GM12873 (cell line): ENCODE results near the gene TFE3.

Source experiments
- TF ChIP-seq, protein P1 (sequence below): IDR thresholded peaks from 2 replicates; pipeline ENCODE4 v1.5.1; 2012; ENCODE audit warnings: low read depth, mild to moderate bottlenecking, moderate library complexity, low read length, control low read depth; ENCODE audit not compliant: insufficient read depth; ENCODE audit errors: missing control alignments

The TFE3 gene

DNA sequence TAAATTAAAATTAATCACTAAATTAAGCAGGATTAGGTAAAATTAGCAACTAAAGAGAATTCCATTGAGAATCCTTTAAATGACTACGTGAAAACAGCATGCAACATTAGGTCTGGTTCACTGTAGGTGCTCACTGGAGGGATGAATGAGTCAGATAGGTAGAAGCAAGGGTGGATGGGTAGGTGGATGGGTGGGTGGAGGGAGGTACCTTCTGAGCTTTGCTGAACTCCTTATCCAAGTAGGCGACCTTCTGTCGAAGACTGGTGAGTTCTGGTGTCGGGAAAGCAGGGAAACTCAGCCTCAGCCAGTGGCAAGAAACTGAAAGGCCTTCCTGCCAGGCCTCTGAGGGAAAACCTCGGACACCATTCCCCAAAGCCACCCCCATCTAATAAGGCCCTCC, 44.1 kb downstream of the TFE3 start:
- TF ChIP-seq, protein P1, sequence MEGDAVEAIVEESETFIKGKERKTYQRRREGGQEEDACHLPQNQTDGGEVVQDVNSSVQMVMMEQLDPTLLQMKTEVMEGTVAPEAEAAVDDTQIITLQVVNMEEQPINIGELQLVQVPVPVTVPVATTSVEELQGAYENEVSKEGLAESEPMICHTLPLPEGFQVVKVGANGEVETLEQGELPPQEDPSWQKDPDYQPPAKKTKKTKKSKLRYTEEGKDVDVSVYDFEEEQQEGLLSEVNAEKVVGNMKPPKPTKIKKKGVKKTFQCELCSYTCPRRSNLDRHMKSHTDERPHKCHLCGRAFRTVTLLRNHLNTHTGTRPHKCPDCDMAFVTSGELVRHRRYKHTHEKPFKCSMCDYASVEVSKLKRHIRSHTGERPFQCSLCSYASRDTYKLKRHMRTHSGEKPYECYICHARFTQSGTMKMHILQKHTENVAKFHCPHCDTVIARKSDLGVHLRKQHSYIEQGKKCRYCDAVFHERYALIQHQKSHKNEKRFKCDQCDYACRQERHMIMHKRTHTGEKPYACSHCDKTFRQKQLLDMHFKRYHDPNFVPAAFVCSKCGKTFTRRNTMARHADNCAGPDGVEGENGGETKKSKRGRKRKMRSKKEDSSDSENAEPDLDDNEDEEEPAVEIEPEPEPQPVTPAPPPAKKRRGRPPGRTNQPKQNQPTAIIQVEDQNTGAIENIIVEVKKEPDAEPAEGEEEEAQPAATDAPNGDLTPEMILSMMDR, result no peak

DNA sequence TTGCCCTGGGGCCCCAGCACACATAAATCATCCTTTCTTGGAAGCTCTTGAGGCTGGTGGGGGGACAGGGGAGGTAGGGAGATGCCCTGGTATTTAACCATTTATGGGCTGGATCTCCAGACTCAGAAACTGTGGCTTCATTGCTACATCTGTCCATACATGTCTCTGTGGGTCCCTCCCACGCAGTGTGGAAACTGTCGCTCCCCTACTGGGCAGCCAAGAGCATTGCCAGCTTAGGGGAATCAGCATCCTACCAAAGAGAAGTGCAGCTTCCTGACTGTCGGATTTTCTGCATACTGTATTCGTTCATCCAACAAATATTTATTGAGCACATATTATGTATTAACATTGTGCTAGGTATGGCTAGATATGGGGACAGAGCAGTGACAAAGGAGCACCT, 44.8 kb downstream of the TFE3 start:
- TF ChIP-seq, protein P1, result peak; percentile 29

DNA sequence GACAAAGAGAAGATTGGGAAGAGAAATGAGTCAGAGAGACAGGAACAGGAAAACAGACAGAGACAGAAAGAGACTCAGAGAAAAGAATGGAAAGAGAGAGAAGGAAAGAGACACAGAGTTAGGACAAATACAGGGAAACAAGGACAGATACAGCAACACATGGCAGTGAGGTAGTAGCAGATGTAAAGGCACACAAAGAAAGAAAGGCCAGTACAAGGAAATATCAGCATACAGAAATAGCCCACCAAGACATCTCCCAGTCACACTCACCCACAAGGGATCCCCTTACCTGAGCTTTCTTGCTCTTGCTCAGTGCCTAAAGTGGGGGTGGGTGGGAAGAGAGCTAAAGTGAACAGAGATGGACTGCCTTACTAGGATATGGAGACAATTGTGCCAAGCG, 45.3 kb downstream of the TFE3 start:
- TF ChIP-seq, protein P1, result no peak

DNA sequence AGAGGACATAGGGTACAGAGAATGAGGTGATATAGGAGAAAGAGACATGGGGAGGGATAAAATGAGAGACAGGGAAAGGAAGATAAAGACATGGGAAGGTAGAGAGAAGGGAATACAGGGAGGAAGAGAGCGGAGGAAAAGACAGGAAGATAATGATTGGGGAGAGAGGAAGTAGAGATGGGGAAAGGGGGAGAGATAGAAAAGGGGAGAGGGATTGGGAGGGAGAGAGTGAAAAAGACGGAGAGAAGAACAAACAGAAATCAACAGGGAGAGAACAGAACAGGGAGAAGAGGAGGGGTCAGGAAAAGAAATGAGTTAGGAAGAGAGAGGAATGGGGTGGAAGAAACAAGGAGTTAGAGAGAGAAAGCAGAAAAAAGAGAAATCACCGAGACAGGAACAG, 45.7 kb downstream of the TFE3 start:
- TF ChIP-seq, protein P1, result no peak

DNA sequence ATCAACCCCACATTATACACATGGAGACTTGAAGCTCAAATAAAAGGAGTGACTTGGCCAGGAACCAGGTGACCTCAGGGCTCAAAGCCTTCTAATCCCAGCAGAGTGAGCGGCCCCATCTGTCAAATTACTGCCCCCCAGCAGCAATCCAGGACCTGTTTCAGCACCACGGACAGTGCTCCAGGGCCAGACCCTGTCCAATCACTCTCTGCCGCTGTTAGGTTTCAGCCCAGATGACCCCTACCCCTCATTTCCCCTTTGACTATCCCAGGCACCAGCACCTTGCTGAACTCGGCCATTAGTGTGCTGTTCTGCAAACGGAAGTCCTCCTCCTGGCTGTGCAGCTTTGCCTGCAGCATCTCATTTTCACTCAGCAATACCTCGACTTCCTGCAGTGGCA, 46.2 kb downstream of the TFE3 start:
- TF ChIP-seq, protein P1, result no peak

DNA sequence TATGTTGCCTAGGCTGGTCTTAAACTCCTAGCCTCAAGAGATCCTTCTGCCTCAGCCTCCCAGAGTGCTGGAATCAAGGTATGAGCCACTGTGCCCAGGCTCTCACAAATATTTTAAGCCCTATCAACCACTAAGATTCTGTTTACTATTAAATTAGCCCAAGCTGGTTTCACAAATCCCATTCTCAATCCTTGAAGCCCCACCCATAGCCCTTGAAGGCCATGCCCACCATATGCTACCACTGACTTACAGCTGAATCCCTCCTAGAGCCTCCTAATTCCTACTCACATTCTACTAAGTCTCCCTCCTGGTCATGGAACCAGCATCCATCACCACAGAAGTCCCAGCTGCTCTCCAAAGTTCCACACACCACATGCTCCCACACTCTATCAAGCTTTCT, 50.8 kb downstream of the TFE3 start:
- TF ChIP-seq, protein P1, result no peak

DNA sequence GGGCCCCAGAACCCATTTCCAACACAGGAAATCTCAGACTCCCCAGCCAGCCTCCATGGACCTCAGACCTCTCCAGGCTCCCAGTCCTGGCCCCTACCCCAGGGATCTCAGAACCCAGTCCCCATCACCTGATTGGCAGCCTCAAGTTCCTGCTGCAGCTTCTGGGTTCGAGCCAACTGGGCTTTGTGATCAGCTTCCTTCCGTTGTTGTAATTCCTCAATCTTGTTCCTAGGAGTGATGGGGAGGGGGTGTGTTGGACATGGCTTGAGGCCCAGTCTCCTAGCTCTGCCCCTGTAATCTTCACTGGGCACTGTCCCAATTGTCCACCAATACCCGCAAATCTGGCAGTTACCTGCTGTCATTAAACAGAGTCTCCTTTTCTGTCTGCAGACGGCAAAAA, 53.7 kb downstream of the TFE3 start:
- TF ChIP-seq, protein P1, result no peak
